ENCODE measurements around the gene GP1BA. TPM values are rescaled to one million over a fixed set of nuclear protein-coding genes. Genes with fewer than 3 reads are reported as not detected.

GP1BA gene
- total and polyA plus RNA-seq, 2 of the 8 experiments (the other 6 are each of a cell fraction or from before 2014, with no cell fraction given): not detected

GRCh38 chr17:4896332-4897197 is 35.5 kb upstream of the GP1BA start (continued):
- no peak for TF ChIP-seq BACH1 (IDR thresholded peaks at IDR 0.05; ENCODE audit: low read length)
